Inflammatory macrophage treated with lipopolysaccharide for 1 hour (primary cell): ENCODE measurements around the gene R3HDM2.
"Not testable (repeated sequence)": the region's sequence is repeated elsewhere in the genome, so short reads cannot be mapped to it uniquely, and the experiment has no call there.

Source experiments
- DNase-seq, 2 donors: peaks; one replicate each; pipeline ENCODE4 v3.0.0-alpha.2; 2020 to 2022

R3HDM2 gene

GRCh38 chr12:57320639-57321038 is 110.2 kb downstream of the R3HDM2 start:
- no peak for DNase-seq

- DNase-seq, result no peak
These were observed 111.0 kb downstream of the R3HDM2 start for GRCh38 chr12:57319678-57320469.

GRCh38 chr12:57315681-57316080 is 115.2 kb downstream of the R3HDM2 start:
- DNase-seq, result no peak

GRCh38 chr12:57312287-57312686 is 118.6 kb downstream of the R3HDM2 start:
- not testable (repeated sequence) for DNase-seq

GRCh38 chr12:57309420-57309819 is 121.4 kb downstream of the R3HDM2 start:
- no peak for DNase-seq

- no peak for DNase-seq
These were observed 129.8 kb downstream of the R3HDM2 start for GRCh38 chr12:57300961-57301584.

- DNase-seq, result no peak
These were observed 131.3 kb downstream of the R3HDM2 start for GRCh38 chr12:57299514-57300016.

GRCh38 chr12:57296291-57296690 is 134.6 kb downstream of the R3HDM2 start:
- DNase-seq, result peak in 1 of 2 donors; percentile 10

- not testable (repeated sequence) for DNase-seq
These were observed 148.8 kb downstream of the R3HDM2 start for GRCh38 chr12:57282073-57282472.

- DNase-seq, result peak; percentile 85 to 97
These were observed 150.4 kb downstream of the R3HDM2 start for GRCh38 chr12:57280211-57281062.

- no peak for DNase-seq
These were observed 152.1 kb downstream of the R3HDM2 start for GRCh38 chr12:57278465-57279381.

GRCh38 chr12:57276935-57277563 is 153.8 kb downstream of the R3HDM2 start:
- peak; percentile 13 to 27 for DNase-seq

GRCh38 chr12:57276233-57276632 is 154.6 kb downstream of the R3HDM2 start:
- DNase-seq, result not testable (repeated sequence)

GRCh38 chr12:57273516-57273915 is 157.3 kb downstream of the R3HDM2 start:
- no peak for DNase-seq

GRCh38 chr12:57272337-57273151 is 158.3 kb downstream of the R3HDM2 start:
- no peak for DNase-seq

- DNase-seq, result no peak
These were observed 159.8 kb downstream of the R3HDM2 start for GRCh38 chr12:57270966-57271470.

GRCh38 chr12:57268264-57268663 is 162.6 kb downstream of the R3HDM2 start:
- DNase-seq, result peak; percentile 23 to 41

- no peak for DNase-seq
These were observed 164.2 kb downstream of the R3HDM2 start for GRCh38 chr12:57266681-57267080.

- DNase-seq, result no peak
These were observed 167.7 kb downstream of the R3HDM2 start for GRCh38 chr12:57263096-57263495.

GRCh38 chr12:57262126-57262822 is 168.6 kb downstream of the R3HDM2 start:
- DNase-seq, result no peak
